ENCODE data around the gene SGCD. TPM values are rescaled to one million over a fixed set of nuclear protein-coding genes. Genes with fewer than 3 reads are reported as not detected.

The SGCD gene
- total and polyA plus RNA-seq, 4 donors = 12.2 to 129 (median 22.3) TPM

DNA sequence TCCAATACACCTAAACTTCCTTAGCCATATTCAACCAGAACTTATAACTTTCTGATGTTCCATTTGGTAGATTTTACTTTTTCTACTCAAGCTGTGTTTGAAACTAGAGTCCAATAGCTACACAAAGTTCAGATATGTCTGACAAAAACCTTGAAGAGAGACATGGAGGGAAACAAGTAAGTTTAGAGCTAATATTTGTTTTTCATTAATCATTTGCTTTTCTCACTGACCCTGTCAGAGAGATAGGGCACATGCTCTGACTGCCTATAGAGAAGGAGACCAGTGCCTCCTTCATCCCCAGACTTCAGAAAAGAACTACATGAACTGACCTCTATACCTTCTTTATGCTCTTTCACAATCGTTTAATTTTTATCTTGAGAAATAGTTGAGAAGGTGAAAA, 366.1 kb downstream of the SGCD start:
- DNase-seq (no peak), ATAC-seq (ENCODE audit: low FRiP score) (no peak)
- no peaks in the 10 kb centered on the region for H3K36me3 ChIP-seq (ENCODE audit: control insufficient read depth in 1 of 2, insufficient read depth in 2 of 2, low read length in 1 of 2)
- no peak overlapping the region for H3K27ac ChIP-seq (ENCODE audit: low read depth in 1 of 2, low read length in 2 of 2)
- H3K4me1 ChIP-seq (ENCODE audit: control insufficient read depth in 1 of 2, insufficient read depth in 2 of 2, low read length in 2 of 2) = no peaks in the 10 kb centered on the region
- no peak overlapping the region for H3K4me3 ChIP-seq (ENCODE audit: low read length in 2 of 2)
- no peaks in the 10 kb centered on the region for H3K9me3 ChIP-seq (ENCODE audit: control insufficient read depth, low read length)
- H3K27me3 ChIP-seq (ENCODE audit: control insufficient read depth in 1 of 2, insufficient read depth in 2 of 2, low read length in 1 of 2) = no peaks in the 10 kb centered on the region
- intact Hi-C loops (cut with DNase I) = no loop called here
- 43 to 51% methylated on average over 1 of the region's 1 CpG for WGBS, 2 donors

DNA sequence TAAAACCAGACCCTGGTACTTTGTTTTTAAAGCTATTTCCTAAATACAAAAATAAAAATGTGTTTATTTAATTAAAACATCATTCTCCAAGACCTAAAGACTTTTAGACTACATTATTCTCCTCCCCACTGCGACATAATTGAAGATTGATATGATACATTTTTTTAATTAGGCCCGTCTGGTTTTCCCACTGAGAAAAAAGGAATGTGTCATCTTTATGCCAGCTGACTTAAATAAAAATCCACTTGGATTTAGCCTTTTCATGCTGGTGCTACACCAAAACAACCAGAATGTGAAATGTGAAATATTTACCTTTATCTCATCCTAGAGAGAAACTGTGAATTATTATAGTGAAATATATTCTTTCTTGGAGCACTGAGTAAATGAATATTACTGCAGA, 367.6 kb downstream of the SGCD start:
- Histone ChIP-seq H3K27ac (ENCODE audit: low read depth in 1 of 2, low read length in 2 of 2) (no peak overlapping the region), H3K36me3 (ENCODE audit: control insufficient read depth in 1 of 2, insufficient read depth in 2 of 2, low read length in 1 of 2) (peaks cover 0 to 3% of the 10 kb centered on the region in 2 donors), H3K4me1 (ENCODE audit: control insufficient read depth in 1 of 2, insufficient read depth in 2 of 2, low read length in 2 of 2) (no peaks in the 10 kb centered on the region), H3K9me3 (ENCODE audit: control insufficient read depth, low read length) (no peaks in the 10 kb centered on the region), H3K4me3 (ENCODE audit: low read length in 2 of 2) (no peak overlapping the region), H3K27me3 (ENCODE audit: control insufficient read depth in 1 of 2, insufficient read depth in 2 of 2, low read length in 1 of 2) (no peaks in the 10 kb centered on the region)
- ATAC-seq (ENCODE audit: low FRiP score) (no peak), DNase-seq (no peak)
- WGBS, 2 donors = 52 to 70% methylated on average over 2 of the region's 2 CpGs
- intact Hi-C loops (cut with DNase I) = no loop called here

DNA sequence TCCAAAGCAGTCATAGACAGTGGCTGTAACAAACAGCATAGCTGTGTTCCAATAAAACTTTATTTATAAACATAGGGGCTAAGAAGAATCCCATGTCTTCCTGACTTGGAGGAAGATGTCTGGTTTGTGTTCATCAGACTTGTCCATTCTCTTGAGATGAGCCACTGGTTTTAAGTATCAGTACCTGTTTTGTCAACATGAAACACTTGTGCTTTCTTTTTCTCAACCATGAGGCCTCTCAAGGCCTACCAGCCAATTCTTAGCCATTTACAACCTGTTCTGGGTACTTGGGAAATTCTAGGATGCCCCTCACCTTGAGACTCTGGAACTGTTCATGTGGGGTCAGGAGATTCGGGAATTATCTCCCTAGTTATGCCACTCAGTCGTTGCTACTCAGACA, 368.8 kb downstream of the SGCD start:
- H3K27ac ChIP-seq (ENCODE audit: low read depth in 1 of 2, low read length in 2 of 2) = no peak overlapping the region
- no peak for ATAC-seq (ENCODE audit: low FRiP score)
- intact Hi-C loops (cut with DNase I) = no loop called here
- no peaks in the 10 kb centered on the region for H3K4me1 ChIP-seq (ENCODE audit: control insufficient read depth in 1 of 2, insufficient read depth in 2 of 2, low read length in 2 of 2)
- WGBS, 2 donors = 95% methylated on average over 2 of the region's 2 CpGs
- H3K27me3 ChIP-seq (ENCODE audit: control insufficient read depth in 1 of 2, insufficient read depth in 2 of 2, low read length in 1 of 2) = no peaks in the 10 kb centered on the region
- DNase-seq = no peak
- peaks cover 0 to 3% of the 10 kb centered on the region in 2 donors for H3K36me3 ChIP-seq (ENCODE audit: control insufficient read depth in 1 of 2, insufficient read depth in 2 of 2, low read length in 1 of 2)
- no peak overlapping the region for H3K4me3 ChIP-seq (ENCODE audit: low read length in 2 of 2)
- no peaks in the 10 kb centered on the region for H3K9me3 ChIP-seq (ENCODE audit: control insufficient read depth, low read length)

- Histone ChIP-seq H3K27me3 (ENCODE audit: control insufficient read depth in 1 of 2, insufficient read depth in 2 of 2, low read length in 1 of 2) (no peaks in the 10 kb centered on the region), H3K27ac (ENCODE audit: low read depth in 1 of 2, low read length in 2 of 2) (no peak overlapping the region), H3K4me3 (ENCODE audit: low read length in 2 of 2) (no peak overlapping the region), H3K9me3 (ENCODE audit: control insufficient read depth, low read length) (no peaks in the 10 kb centered on the region), H3K4me1 (ENCODE audit: control insufficient read depth in 1 of 2, insufficient read depth in 2 of 2, low read length in 2 of 2) (no peaks in the 10 kb centered on the region), H3K36me3 (ENCODE audit: control insufficient read depth in 1 of 2, insufficient read depth in 2 of 2, low read length in 1 of 2) (peaks cover 0 to 3% of the 10 kb centered on the region in 2 donors)
- DNase-seq (no peak), ATAC-seq (ENCODE audit: low FRiP score) (no peak)
- intact Hi-C loops (cut with DNase I) = no loop called here
- 58 to 61% methylated on average over 3 of the region's 3 CpGs for WGBS, 2 donors
Measured at GRCh38 chr5:156698323-156698722, 371.4 kb downstream of the SGCD start.

- intact Hi-C loops (cut with DNase I) = no loop called here
- WGBS, 2 donors = 98 to 100% methylated on average over 1 of the region's 1 CpG
- no peaks in the 10 kb centered on the region for H3K27me3 ChIP-seq (ENCODE audit: control insufficient read depth in 1 of 2, insufficient read depth in 2 of 2, low read length in 1 of 2)
- H3K4me1 ChIP-seq (ENCODE audit: control insufficient read depth in 1 of 2, insufficient read depth in 2 of 2, low read length in 2 of 2) = no peaks in the 10 kb centered on the region
- no peak overlapping the region for H3K27ac ChIP-seq (ENCODE audit: low read depth in 1 of 2, low read length in 2 of 2)
- H3K4me3 ChIP-seq (ENCODE audit: low read length in 2 of 2) = no peak overlapping the region
- DNase-seq (no peak), ATAC-seq (ENCODE audit: low FRiP score) (no peak)
- no peaks in the 10 kb centered on the region for H3K9me3 ChIP-seq (ENCODE audit: control insufficient read depth, low read length)
- peaks cover 0 to 3% of the 10 kb centered on the region in 2 donors for H3K36me3 ChIP-seq (ENCODE audit: control insufficient read depth in 1 of 2, insufficient read depth in 2 of 2, low read length in 1 of 2)
Measured at GRCh38 chr5:156699147-156699546, 372.2 kb downstream of the SGCD start.

DNA sequence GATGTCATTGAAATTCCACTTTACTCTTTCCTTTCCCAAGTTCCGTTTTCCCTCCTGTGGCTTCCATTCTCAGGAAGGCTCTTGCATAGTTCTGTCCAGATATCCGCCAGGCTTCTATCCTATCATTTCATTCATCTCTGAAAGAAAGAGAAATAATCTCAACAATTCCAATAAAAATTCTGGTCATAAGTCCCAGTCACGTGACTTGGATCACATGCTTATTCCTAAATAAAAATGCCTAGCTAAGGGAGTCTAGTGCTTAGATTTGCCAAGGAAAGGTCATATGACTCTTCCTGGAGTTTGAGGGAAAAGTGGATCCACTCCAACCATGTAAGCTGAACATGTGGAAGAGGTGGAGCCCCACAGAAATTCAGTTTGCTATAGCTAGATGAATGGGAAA, 377.2 kb downstream of the SGCD start:
- no peaks in the 10 kb centered on the region for H3K27me3 ChIP-seq (ENCODE audit: control insufficient read depth in 1 of 2, insufficient read depth in 2 of 2, low read length in 1 of 2)
- H3K4me1 ChIP-seq (ENCODE audit: control insufficient read depth in 1 of 2, insufficient read depth in 2 of 2, low read length in 2 of 2) = peaks cover 0 to 3% of the 10 kb centered on the region in 2 donors
- H3K9me3 ChIP-seq (ENCODE audit: control insufficient read depth, low read length) = no peaks in the 10 kb centered on the region
- WGBS, 2 donors = 77 to 81% methylated on average over 3 of the region's 3 CpGs
- no peak overlapping the region for H3K27ac ChIP-seq (ENCODE audit: low read depth in 1 of 2, low read length in 2 of 2)
- DNase-seq = no peak
- intact Hi-C loops (cut with DNase I) = no loop called here
- H3K4me3 ChIP-seq (ENCODE audit: low read length in 2 of 2) = no peak overlapping the region
- ATAC-seq (ENCODE audit: low FRiP score) = no peak
- no peaks in the 10 kb centered on the region for H3K36me3 ChIP-seq (ENCODE audit: control insufficient read depth in 1 of 2, insufficient read depth in 2 of 2, low read length in 1 of 2)

- intact Hi-C loops (cut with DNase I) = no loop called here
- H3K4me1 ChIP-seq (ENCODE audit: control insufficient read depth in 1 of 2, insufficient read depth in 2 of 2, low read length in 2 of 2) = peaks cover 0 to 3% of the 10 kb centered on the region in 2 donors
- DNase-seq = no peak
Measured at GRCh38 chr5:156706631-156707030, 379.7 kb downstream of the SGCD start.

GRCh38 chr5:156707750-156708149, 380.8 kb downstream of the SGCD start:
- peaks cover 0 to 3% of the 10 kb centered on the region in 2 donors for H3K4me1 ChIP-seq (ENCODE audit: control insufficient read depth in 1 of 2, insufficient read depth in 2 of 2, low read length in 2 of 2)
- H3K27ac ChIP-seq (ENCODE audit: low read depth in 1 of 2, low read length in 2 of 2) = no peak overlapping the region
- intact Hi-C loops (cut with DNase I) = no loop called here
- no peak for ATAC-seq (ENCODE audit: low FRiP score)
- H3K36me3 ChIP-seq (ENCODE audit: control insufficient read depth in 1 of 2, insufficient read depth in 2 of 2, low read length in 1 of 2) = no peaks in the 10 kb centered on the region
- H3K4me3 ChIP-seq (ENCODE audit: low read length in 2 of 2) = no peak overlapping the region
- 87 to 90% methylated on average over 2 of the region's 2 CpGs for WGBS, 2 donors
- no peaks in the 10 kb centered on the region for H3K9me3 ChIP-seq (ENCODE audit: control insufficient read depth, low read length)
- DNase-seq = no peak
- no peaks in the 10 kb centered on the region for H3K27me3 ChIP-seq (ENCODE audit: control insufficient read depth in 1 of 2, insufficient read depth in 2 of 2, low read length in 1 of 2)

More at GRCh38 chr5:156706631-156707030, 379.7 kb downstream of the SGCD start:
- no peaks in the 10 kb centered on the region for H3K36me3 ChIP-seq (ENCODE audit: control insufficient read depth in 1 of 2, insufficient read depth in 2 of 2, low read length in 1 of 2)
- no peak for ATAC-seq (ENCODE audit: low FRiP score)
- H3K27me3 ChIP-seq (ENCODE audit: control insufficient read depth in 1 of 2, insufficient read depth in 2 of 2, low read length in 1 of 2) = no peaks in the 10 kb centered on the region
- no peaks in the 10 kb centered on the region for H3K9me3 ChIP-seq (ENCODE audit: control insufficient read depth, low read length)
- no peak overlapping the region for H3K4me3 ChIP-seq (ENCODE audit: low read length in 2 of 2)
- no peak overlapping the region for H3K27ac ChIP-seq (ENCODE audit: low read depth in 1 of 2, low read length in 2 of 2)

DNA sequence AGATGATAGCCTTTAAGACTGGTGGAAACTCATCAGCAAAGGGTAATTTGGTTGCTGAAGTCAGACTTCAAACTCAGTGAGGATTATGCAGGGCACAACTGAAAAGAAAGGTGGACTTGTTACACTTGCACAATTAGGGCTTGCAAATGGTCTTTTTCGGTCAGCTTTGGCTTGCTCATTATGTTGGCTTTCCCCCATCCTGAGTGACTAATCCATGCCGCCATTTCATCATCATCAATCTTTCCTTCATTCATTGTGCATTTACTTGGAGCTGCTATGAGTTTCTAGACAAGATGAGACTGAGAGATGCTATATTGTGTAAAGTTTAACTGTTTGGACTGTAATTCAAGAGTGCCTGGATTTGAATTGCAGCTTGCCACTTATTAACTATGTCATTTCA, 388.3 kb downstream of the SGCD start:
- Histone ChIP-seq H3K4me3 (ENCODE audit: low read length in 2 of 2) (no peak overlapping the region), H3K27me3 (ENCODE audit: control insufficient read depth in 1 of 2, insufficient read depth in 2 of 2, low read length in 1 of 2) (no peaks in the 10 kb centered on the region), H3K27ac (ENCODE audit: low read depth in 1 of 2, low read length in 2 of 2) (no peak overlapping the region), H3K9me3 (ENCODE audit: control insufficient read depth, low read length) (no peaks in the 10 kb centered on the region), H3K36me3 (ENCODE audit: control insufficient read depth in 1 of 2, insufficient read depth in 2 of 2, low read length in 1 of 2) (no peaks in the 10 kb centered on the region), H3K4me1 (ENCODE audit: control insufficient read depth in 1 of 2, insufficient read depth in 2 of 2, low read length in 2 of 2) (no peaks in the 10 kb centered on the region)
- ATAC-seq (ENCODE audit: low FRiP score) = no peak
- 79 to 83% methylated on average over 2 of the region's 2 CpGs for WGBS, 2 donors
- intact Hi-C loops (cut with DNase I) = no loop called here
- DNase-seq = no peak
